Activated CD8-positive, alpha-beta memory T cell treated with anti-CD3 and anti-CD28 coated beads, Interleukin-2, amount 50 U/mL, for 4 hours (primary cell): ENCODE results near the gene SLC25A22.

Experiments used
- DNase-seq: peaks from one replicate; pipeline ENCODE4 v3.0.0-alpha.2; 2020

Gene SLC25A22

GRCh38 chr11:833849-834311 is 35.8 kb upstream of the SLC25A22 start:
- no peak for DNase-seq

DNA sequence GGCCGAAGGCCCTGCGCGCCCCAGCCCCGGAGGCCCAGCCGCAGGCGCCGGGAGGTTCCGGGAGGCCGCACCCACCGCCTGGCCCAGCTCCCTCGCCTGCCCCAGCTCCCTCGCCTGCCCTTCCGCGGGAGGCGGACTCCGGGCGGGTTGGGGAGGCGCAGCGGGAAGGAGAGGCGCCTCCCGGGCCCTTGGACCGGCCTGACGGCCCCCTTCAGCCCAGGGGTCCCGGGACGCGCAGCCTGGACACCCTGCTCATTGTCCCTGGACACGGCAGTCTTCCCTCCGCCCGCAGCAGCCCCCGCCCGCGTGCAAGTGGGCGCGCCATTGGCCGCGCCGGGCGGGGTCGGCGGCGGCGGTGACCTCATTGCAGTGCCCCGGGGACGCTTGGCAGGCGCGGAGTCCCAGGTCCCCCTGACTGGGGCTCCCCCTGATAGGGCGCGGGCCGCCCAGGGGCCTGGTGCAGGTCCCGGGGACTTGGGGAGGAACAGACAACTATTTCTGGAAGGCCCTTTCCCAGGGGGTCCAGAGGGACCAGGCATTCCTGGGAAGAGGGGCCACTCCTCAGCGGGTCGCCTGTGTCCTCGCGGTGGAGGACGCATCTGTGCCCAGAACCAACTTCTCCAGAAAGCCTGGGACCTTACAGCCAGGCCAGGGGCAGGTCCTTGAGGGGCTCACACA is 35.2 kb upstream of the SLC25A22 start:
- DNase-seq = peak; percentile 48

DNA sequence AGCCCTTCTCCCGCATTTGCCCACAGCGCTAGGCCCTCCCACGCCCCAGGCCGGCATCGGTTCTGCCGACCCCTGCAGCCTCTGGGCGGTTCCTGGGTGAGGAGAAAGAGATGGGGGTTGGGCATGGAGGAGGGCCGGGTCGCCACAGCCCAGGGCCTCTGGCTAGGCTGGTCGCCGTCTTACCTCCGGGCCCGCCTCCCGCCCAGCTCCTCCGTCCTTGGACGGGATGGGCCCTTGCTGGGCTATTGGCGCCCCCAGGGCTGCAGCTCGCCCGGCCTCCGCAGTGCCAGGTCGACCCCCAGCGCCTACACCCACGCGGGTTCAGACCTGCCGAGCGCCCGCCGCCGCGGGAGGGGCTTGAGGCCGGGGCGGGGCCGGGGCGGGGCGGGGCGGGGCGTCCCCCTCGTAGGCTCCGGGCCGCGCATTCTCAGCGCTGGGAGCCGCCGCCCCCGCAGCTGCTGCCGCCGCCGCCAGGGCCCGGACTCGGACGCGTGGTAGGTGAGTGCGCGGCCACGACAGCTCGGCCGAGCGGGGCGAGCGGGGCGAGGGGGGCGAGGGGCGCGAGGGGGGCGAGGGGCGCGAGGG is 34.5 kb upstream of the SLC25A22 start, which contains the start of gene CD151:
TSS of gene CD151 (plus strand) at position 424 of the 585 bp plus-strand sequence. CDS start 3,118 bp downstream, outside the sequence.
- DNase-seq = peak; percentile 57

- DNase-seq = no peak
Observed at GRCh38 chr11:831961-832528, 34.0 kb upstream of the SLC25A22 start.

DNA sequence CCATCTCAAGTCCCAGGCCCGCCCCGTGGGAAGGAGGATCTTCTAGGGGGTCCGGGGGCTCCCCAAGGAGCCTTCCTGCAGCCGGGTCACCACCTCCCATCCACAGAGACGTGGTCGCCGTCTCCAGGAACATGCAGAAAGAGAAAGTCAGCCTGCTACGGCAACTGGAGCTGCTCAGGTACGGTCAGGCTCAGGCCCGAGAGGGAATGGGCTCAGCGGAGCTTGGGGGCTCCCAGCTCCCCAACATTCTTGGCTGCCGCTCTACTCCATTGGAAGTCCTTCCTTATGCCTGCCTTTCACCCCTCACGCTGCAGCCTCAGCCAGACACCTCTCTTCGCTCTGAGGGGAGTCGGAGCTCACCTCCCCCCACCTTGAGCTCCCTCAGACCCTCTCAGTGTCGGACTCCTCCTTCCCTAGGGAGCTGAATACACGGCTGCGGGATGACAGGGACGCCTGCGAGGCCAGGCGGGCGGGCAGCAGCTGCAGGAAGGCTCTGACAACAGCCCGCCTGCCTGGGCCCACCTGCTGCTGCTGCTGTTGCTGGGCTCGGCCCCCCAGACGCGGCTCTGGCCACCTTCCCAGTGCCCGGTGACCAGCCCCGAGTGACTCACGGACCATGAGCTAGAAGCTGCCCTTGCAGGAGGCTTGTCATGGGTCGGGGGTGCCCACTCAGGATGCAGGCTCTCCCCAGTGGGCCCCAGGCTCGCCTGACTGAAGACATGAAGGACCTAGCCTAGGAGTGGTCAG is 33.2 kb upstream of the SLC25A22 start:
- DNase-seq = no peak

DNA sequence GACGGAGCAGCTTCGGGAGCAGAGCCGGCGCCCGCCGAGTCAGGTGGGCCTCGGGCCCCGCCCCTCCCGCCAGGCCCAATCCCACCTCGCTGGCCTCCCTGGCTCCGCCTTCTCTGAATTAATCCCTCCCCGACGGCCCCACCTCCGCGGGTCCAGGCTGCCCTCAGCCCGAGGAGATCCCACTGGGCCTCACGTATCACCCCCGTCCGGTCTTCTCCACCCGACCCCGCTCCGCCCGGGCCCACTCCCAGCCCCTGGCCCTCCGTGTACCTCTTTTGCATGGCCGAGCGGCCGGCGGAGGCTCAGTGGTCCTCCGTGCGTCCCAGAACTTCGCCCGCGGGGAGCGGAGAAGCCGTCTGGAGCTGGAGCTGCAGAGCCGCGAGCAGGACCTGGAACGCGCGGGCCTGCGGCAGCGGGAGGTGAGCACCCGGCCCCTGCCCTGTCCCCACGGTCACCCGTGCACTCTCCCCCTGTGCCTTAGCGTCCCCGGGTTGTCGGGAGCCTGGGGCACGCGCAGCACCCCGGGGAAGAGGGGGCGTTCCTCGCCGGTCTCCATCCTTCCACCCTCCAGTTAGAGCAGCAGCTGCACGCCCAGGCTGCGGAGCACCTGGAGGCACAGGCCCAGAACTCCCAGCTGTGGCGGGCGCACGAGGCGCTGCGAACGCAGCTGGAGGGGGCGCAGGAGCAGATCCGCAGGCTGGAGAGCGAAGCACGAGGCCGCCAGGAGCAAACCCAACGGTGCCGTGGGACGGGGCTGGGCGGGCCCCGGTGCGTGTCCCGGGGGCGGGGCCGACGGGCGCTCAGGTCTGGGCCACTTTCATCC is 32.4 kb upstream of the SLC25A22 start:
- DNase-seq = peak; percentile 71

GRCh38 chr11:829847-830294 is 31.8 kb upstream of the SLC25A22 start:
- DNase-seq = no peak

DNA sequence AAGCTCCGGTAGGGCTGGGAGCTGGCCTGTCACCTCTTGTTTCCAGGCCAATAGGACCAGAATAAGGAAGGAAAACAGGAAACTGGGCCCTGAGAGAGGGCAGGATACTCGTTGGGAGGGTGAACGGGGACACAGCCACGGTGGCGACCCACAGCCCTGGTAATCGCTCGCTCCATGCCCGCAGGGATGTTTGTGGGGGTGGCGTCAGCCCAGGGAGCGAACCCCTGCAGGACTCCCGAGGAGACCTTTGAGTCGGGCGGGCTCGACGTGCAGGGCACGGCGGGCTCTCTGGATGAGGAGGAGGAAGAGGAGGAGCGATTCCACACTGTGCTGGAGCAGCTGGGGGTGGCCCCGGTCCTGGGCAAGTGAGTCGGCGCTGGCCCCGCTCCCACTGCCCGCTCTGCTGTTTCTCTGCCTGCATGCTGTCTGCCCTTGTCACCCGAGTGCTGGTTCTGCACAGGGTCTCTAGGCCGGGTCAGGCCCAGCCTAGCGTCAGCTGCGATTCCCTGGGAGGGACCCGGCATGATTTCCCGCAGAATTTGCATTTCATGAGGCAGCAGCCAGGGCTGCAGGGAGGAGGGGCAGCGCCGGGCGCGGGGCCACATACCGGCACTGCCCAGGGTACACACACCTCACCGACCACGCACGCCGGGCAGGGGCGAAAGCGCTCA is 31.2 kb upstream of the SLC25A22 start:
- no peak for DNase-seq

- no peak for DNase-seq
Observed at GRCh38 chr11:828506-829175, 30.6 kb upstream of the SLC25A22 start.

GRCh38 chr11:827897-828192 is 29.8 kb upstream of the SLC25A22 start, which contains the start of gene CRACR2B:
CRACR2B (plus strand) TSS chr11:827919; CDS start chr11:828608, 689 bp downstream.
- DNase-seq = no peak

GRCh38 chr11:827146-827896 is 29.2 kb upstream of the SLC25A22 start:
- no peak for DNase-seq

DNA sequence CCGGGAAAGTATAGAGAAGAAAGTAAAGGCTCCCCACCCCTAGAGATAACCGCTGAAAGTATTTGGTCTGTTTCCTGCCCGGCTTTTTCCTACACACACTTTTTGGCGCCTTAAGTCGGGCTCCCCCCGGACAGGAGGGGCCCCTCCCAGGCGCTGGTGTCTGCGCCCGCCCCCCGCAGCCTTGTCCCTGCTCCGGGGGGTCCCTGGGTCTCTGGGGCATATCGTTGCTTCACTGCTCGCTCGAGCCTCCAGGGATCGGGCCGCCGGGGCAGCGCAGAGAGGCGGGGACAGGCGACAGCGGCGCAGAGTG is 28.7 kb upstream of the SLC25A22 start:
- no peak for DNase-seq

- no peak for DNase-seq
Observed at GRCh38 chr11:826227-826621, 28.1 kb upstream of the SLC25A22 start.

- no peak for DNase-seq
Observed at GRCh38 chr11:825366-826226, 27.5 kb upstream of the SLC25A22 start.

- no peak for DNase-seq
Observed at GRCh38 chr11:824942-825341, 26.9 kb upstream of the SLC25A22 start.

DNA sequence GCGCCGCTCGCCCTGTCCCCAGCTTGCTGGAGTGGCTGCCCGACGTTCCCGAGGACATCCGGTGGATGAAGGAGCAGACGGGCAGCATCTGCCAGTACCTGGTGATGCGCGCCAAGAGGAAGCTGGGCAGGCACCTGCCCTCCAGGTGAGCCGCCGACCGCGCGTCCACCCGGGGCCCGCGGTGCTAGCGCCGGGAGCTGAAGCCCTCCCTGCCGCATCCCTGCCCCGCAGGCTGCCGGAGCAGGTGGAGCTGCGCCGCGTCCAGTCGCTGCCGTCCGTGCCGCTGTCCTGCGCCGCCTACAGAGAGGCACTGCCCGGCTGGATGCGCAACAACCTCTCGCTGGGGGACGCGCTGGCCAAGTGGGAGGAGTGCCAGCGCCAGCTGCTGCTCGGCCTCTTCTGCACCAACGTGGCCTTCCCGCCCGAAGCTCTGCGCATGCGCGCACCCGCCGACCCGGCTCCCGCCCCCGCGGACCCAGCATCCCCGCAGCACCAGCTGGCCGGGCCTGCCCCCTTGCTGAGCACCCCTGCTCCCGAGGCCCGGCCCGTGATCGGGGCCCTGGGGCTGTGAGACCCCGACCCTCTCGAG is 26.3 kb upstream of the SLC25A22 start:
- no peak for DNase-seq

- DNase-seq = no peak
Observed at GRCh38 chr11:823441-824291, 25.6 kb upstream of the SLC25A22 start.
